H1 (cell line): ENCODE measurements around the gene COL19A1. TPM values are rescaled to one million over a fixed set of nuclear protein-coding genes. Genes with fewer than 3 reads are reported as not detected.

Experiments
- CTCF ChIA-PET: fragments of 300-600 bp; sonication (Branson Sonifier 250); formaldehyde crosslinking; loops from one replicate; lab custom pipeline; 2021; ENCODE audit not compliant: partially characterized antibody; lab: Charles Lee
- POLR2A ChIA-PET: fragments of 300-600 bp; sonication (Branson Sonifier 250); formaldehyde crosslinking; loops from one replicate; lab custom pipeline; 2021; ENCODE audit warnings: inconsistent platforms; ENCODE audit not compliant: partially characterized antibody; lab: Charles Lee
- DNase-seq, 2 experiments: peaks; one replicate each; pipeline versions ENCODE4 v3.0.0 to v3.0.0-alpha.2; 2010 to 2022; ENCODE audit warnings: low spot score in 2 of 2, low read depth in 1 of 2, mixed read lengths in 1 of 2
- FAIRE-seq: peaks from 2 replicates; lab custom pipeline; 2011; peaks lifted over from hg19 to GRCh38; lab: Jason Lieb, UNC
- H2AFZ ChIP-seq: 2 replicates; pipeline ENCODE4 v1.8.1; 2012; ENCODE audit warnings: low read length, inconsistent platforms
- H2AK5ac ChIP-seq: 2 replicates; pipeline ENCODE4 v1.6.1; 2013; ENCODE audit warnings: low read depth, low read length
- H2BK120ac ChIP-seq: replicated peaks from 2 replicates; pipeline ENCODE3; 2013; ENCODE audit warnings: low read depth, low read length, inconsistent platforms
- H2BK12ac ChIP-seq: 2 replicates; pipeline ENCODE4 v1.6.1; 2013; ENCODE audit warnings: low read depth, low read length
- H2BK15ac ChIP-seq: 2 replicates; pipeline ENCODE4 v1.6.1; 2013; ENCODE audit warnings: low read length
- H2BK20ac ChIP-seq: 2 replicates; pipeline ENCODE4 v1.6.1; 2013; ENCODE audit warnings: low read length
- H2BK5ac ChIP-seq: 2 replicates; pipeline ENCODE4 v1.6.1; 2013; ENCODE audit warnings: low read depth, low read length
- H3K14ac ChIP-seq: 2 replicates; pipeline ENCODE4 v1.6.1; 2013; ENCODE audit warnings: inconsistent platforms; ENCODE audit not compliant: insufficient read length
- H3K18ac ChIP-seq: 2 replicates; pipeline ENCODE4 v1.6.1; 2013; ENCODE audit warnings: low read length; ENCODE audit errors: extremely low read depth
- H3K23ac ChIP-seq: 2 replicates; pipeline ENCODE4 v1.6.1; 2013; ENCODE audit warnings: inconsistent platforms; ENCODE audit not compliant: insufficient read length
- H3K23me2 ChIP-seq: 2 replicates; pipeline ENCODE4 v1.6.1; 2013; ENCODE audit warnings: low read depth, low read length
- H3K27ac ChIP-seq: 2 replicates; pipeline ENCODE4 v1.6.1; 2011; ENCODE audit warnings: low read depth, low read length, inconsistent platforms
- H3K27me3 ChIP-seq, 4 experiments: replicated peaks in 1 of 4; 1 replicate in 1 of 4; 2 replicates in 3 of 4; pipeline versions ENCODE4 v1.6.1 to v1.8.1; 2011 to 2013; ENCODE audit warnings: low read length in 3 of 4, mild to moderate bottlenecking in 3 of 4, inconsistent platforms in 2 of 4, mixed read lengths in 2 of 4, moderate library complexity in 1 of 4; ENCODE audit not compliant: control insufficient read depth in 3 of 4, insufficient read depth in 3 of 4; ENCODE audit errors: extremely low read depth in 1 of 4
- H3K36me3 ChIP-seq, 4 experiments: 2 replicates each; pipeline versions ENCODE4 v1.6.1 to v1.8.1; 2011 to 2013; ENCODE audit warnings: mild to moderate bottlenecking in 4 of 4, low read length in 3 of 4, moderate library complexity in 2 of 4, control low read depth in 1 of 4, inconsistent platforms in 1 of 4; ENCODE audit not compliant: insufficient read depth in 4 of 4, control insufficient read depth in 2 of 4
- H3K4ac ChIP-seq: replicated peaks from 2 replicates; pipeline ENCODE3; 2013; ENCODE audit warnings: low read length, low read depth, mixed read lengths, inconsistent platforms; ENCODE audit not compliant: insufficient read length
- H3K4me1 ChIP-seq, 4 experiments: replicated peaks in 1 of 4; 1 replicate in 1 of 4; 2 replicates in 3 of 4; pipeline versions ENCODE4 v1.6.1 to v1.8.1; 2011 to 2013; ENCODE audit warnings: low read length in 3 of 4, inconsistent platforms in 2 of 4, mixed read lengths in 1 of 4; ENCODE audit not compliant: insufficient read depth in 4 of 4, control insufficient read depth in 3 of 4
- H3K4me2 ChIP-seq, 2 experiments: 2 replicates each; pipeline versions ENCODE4 v1.6.1 to v1.8.1; 2011 to 2013; ENCODE audit warnings: low read depth in 2 of 2, low read length in 2 of 2, control low read depth in 1 of 2, inconsistent platforms in 1 of 2, mild to moderate bottlenecking in 1 of 2; ENCODE audit not compliant: insufficient read depth in 1 of 2
- H3K4me3 ChIP-seq, 4 experiments: fragments of 200-600, 300-600 bp in 1 of 4; sonication (generic), shearing (Covaris generic), sonication (Bioruptor Twin) in 1 of 4; 2 replicates each; pipeline versions ENCODE4 v1.5.1 to v1.8.1; 2011 to 2016; ENCODE audit warnings: low read length in 4 of 4, low read depth in 3 of 4, control low read depth in 2 of 4, inconsistent platforms in 2 of 4, mild to moderate bottlenecking in 2 of 4, mixed read lengths in 1 of 4, moderate library complexity in 1 of 4; ENCODE audit not compliant: insufficient read depth in 2 of 4; ENCODE audit errors: extremely low read depth in 1 of 4
- H3K56ac ChIP-seq: replicated peaks from 2 replicates; pipeline ENCODE3; 2013; ENCODE audit warnings: low read depth, mild to moderate bottlenecking, mixed read lengths, low read length, inconsistent platforms; ENCODE audit not compliant: insufficient read length
- H3K79me1 ChIP-seq: 2 replicates; pipeline ENCODE4 v1.6.1; 2013; ENCODE audit warnings: low read depth, low read length, control low read depth
- H3K79me2 ChIP-seq, 2 experiments: 2 replicates each; pipeline versions ENCODE4 v1.6.1 to v1.8.1; 2012 to 2013; ENCODE audit warnings: low read length in 2 of 2, mild to moderate bottlenecking in 2 of 2, inconsistent platforms in 1 of 2; ENCODE audit not compliant: insufficient read depth in 2 of 2, control insufficient read depth in 1 of 2
- H3K9ac ChIP-seq, 4 experiments: replicated peaks in 1 of 4; 1 replicate in 1 of 4; 2 replicates in 3 of 4; pipeline versions ENCODE4 v1.6.1 to v1.8.1; 2011 to 2013; ENCODE audit warnings: low read depth in 3 of 4, low read length in 3 of 4, control low read depth in 2 of 4, mild to moderate bottlenecking in 2 of 4, moderate library complexity in 2 of 4, inconsistent platforms in 1 of 4; ENCODE audit errors: extremely low read depth in 1 of 4
- H3K9me3 ChIP-seq, 2 experiments: 2 replicates each; pipeline versions ENCODE4 v1.6.1 to v1.8.1; 2012 to 2013; ENCODE audit warnings: mild to moderate bottlenecking in 2 of 2, moderate library complexity in 2 of 2, control low read depth in 1 of 2, inconsistent platforms in 1 of 2, low read depth in 1 of 2, low read length in 1 of 2, mixed read lengths in 1 of 2; ENCODE audit not compliant: insufficient read depth in 2 of 2
- H4K20me1 ChIP-seq, 2 experiments: replicated peaks in 1 of 2; 2 replicates each; pipeline versions ENCODE3 to v1.8.1; 2011 to 2013; ENCODE audit warnings: inconsistent platforms in 2 of 2, low read length in 2 of 2, mild to moderate bottlenecking in 1 of 2; ENCODE audit not compliant: insufficient read depth in 2 of 2, control insufficient read depth in 1 of 2
- H4K5ac ChIP-seq: 2 replicates; pipeline ENCODE4 v1.6.1; 2013; ENCODE audit warnings: low read length, low read depth, mixed read lengths, inconsistent platforms; ENCODE audit not compliant: insufficient read length
- H4K8ac ChIP-seq: 2 replicates; pipeline ENCODE4 v1.8.0; 2013; ENCODE audit warnings: mild to moderate bottlenecking, moderate library complexity, low read length, inconsistent platforms; ENCODE audit not compliant: insufficient read depth; ENCODE audit errors: extremely low read depth
- H4K91ac ChIP-seq: replicated peaks from 2 replicates; pipeline ENCODE3; 2013; ENCODE audit warnings: low read length, mixed read lengths, inconsistent platforms; ENCODE audit not compliant: insufficient read length
- ATF3 ChIP-seq: IDR thresholded peaks from 2 replicates; pipeline ENCODE4 v1.6.1; 2011; ENCODE audit warnings: low read depth, mild to moderate bottlenecking, low read length; ENCODE audit not compliant: insufficient read depth
- BACH1 ChIP-seq: IDR thresholded peaks from 2 replicates; pipeline ENCODE4 v1.6.1; 2012; ENCODE audit warnings: low read length, improper control_type of control experiment
- BRCA1 ChIP-seq: IDR thresholded peaks from 2 replicates; pipeline ENCODE4 v1.6.1; 2012; ENCODE audit warnings: low read depth, low read length, improper control_type of control experiment
- CHD1 ChIP-seq: IDR thresholded peaks from 2 replicates; pipeline ENCODE4 v1.6.1; 2012; ENCODE audit warnings: low read depth, low read length, improper control_type of control experiment
- CREB1 ChIP-seq: IDR thresholded peaks from 2 replicates; pipeline ENCODE4 v1.6.1; 2012; ENCODE audit warnings: inconsistent platforms
- EGR1 ChIP-seq: IDR thresholded peaks from 2 replicates; pipeline ENCODE4 v1.6.1; 2011; ENCODE audit warnings: low read depth, low read length, borderline replicate concordance
- GTF2F1 ChIP-seq: IDR thresholded peaks from 2 replicates; pipeline ENCODE4 v1.6.1; 2012; ENCODE audit warnings: low read depth, low read length, improper control_type of control experiment, borderline replicate concordance
- HDAC6 ChIP-seq: IDR thresholded peaks from one replicate; pipeline ENCODE4 v1.7.1; 2012; ENCODE audit warnings: low read depth, mild to moderate bottlenecking, inconsistent platforms, low read length, moderate library complexity
- MAFK ChIP-seq: IDR thresholded peaks from 2 replicates; pipeline ENCODE4 v1.6.1; 2012; ENCODE audit warnings: low read depth, mild to moderate bottlenecking, improper control_type of control experiment, low read length
- POLR2A ChIP-seq, 2 experiments: IDR thresholded peaks; 1 replicate in 1 of 2; 2 replicates in 1 of 2; pipeline ENCODE4 v1.6.1; 2011; ENCODE audit warnings: low read depth in 2 of 2, low read length in 2 of 2, mild to moderate bottlenecking in 2 of 2; ENCODE audit errors: control extremely low read depth in 1 of 2
- POU5F1 ChIP-seq: IDR thresholded peaks from 2 replicates; pipeline ENCODE4 v1.6.1; 2011; ENCODE audit warnings: low read depth, mild to moderate bottlenecking, low read length, moderate library complexity
- RFX5 ChIP-seq: IDR thresholded peaks from 2 replicates; pipeline ENCODE4 v1.6.1; 2011; ENCODE audit warnings: low read depth, low read length, improper control_type of control experiment, borderline replicate concordance
- SP4 ChIP-seq: IDR thresholded peaks from 2 replicates; pipeline ENCODE4 v1.6.1; 2012; ENCODE audit warnings: low read length, inconsistent platforms
- SRF ChIP-seq: IDR thresholded peaks from 2 replicates; pipeline ENCODE4 v1.6.1; 2011; ENCODE audit warnings: mild to moderate bottlenecking, low read depth, low read length, moderate library complexity
- SUZ12 ChIP-seq: fragments of 200-600 bp; sonication (generic); IDR thresholded peaks from 2 replicates; pipeline ENCODE4 v1.6.1; 2012; ENCODE audit warnings: mild to moderate bottlenecking, inconsistent platforms, low read length, moderate library complexity, mixed read lengths
- TCF12 ChIP-seq: IDR thresholded peaks from 2 replicates; pipeline ENCODE4 v1.6.1; 2011; ENCODE audit warnings: low read depth, mild to moderate bottlenecking, low read length
- ZNF274 ChIP-seq: IDR thresholded peaks from 2 replicates; pipeline ENCODE4 v1.7.0; 2012; ENCODE audit warnings: low read length, borderline replicate concordance; ENCODE audit errors: extremely low read depth
- WGBS, 2 experiments: shearing (Covaris generic) in 1 of 2; methylation state at CpG; one replicate each; pipeline versions ENCODE4 v1.1.6 to v1.1.7; 2013 to 2015; ENCODE audit warnings: low lambda C conversion rate in 2 of 2, mixed read lengths in 2 of 2, inconsistent platforms in 1 of 2, low coverage in 1 of 2, missing lambda C conversion rate in 1 of 2; ENCODE audit not compliant: insufficient replicate concordance in 2 of 2, insufficient coverage in 1 of 2, insufficient read length in 1 of 2; ENCODE audit errors: extremely low coverage in 1 of 2, missing lambda C conversion rate in 1 of 2; 5-methylcytosine and 5-hydroxymethylcytosine counted together
- polyA plus RNA-seq, 7 experiments: library from polyadenylated mRNA; depleted of rRNA in 3 of 7; stranded (reverse) in 5 of 7; unstranded in 2 of 7; fragments of >200 nt in 5 of 7; fragments of 200-250 nt in 2 of 7; gene quantifications; 1 replicate in 5 of 7; 2 replicates in 1 of 7; 4 replicates in 1 of 7; pipeline versions ENCODE4 v1.2.1 to v1.2.3, GENCODE V29; 2011 to 2013; ENCODE audit warnings: missing spikeins in 2 of 7, mixed read lengths in 2 of 7
- total RNA-seq: library from RNA; stranded (reverse); fragmentation: NEBNext Ultra II Directional; extraction: Animal tissue kit (Norgen Biotek cat#: 25700); gene quantifications from 2 replicates; pipeline ENCODE4 v1.2.1, GENCODE V29; 2021

COL19A1 gene
- total and polyA plus RNA-seq, 2 of the 8 experiments (the other 6 are each of a cell fraction or from before 2014, with no cell fraction given): not detected

GRCh38 chr6:70163795-70164194 is 297.4 kb downstream of the COL19A1 start:
- ChIA-PET CTCF (interaction anchor here (1.1 to 1.4 kb wide), 2 partner anchors 56 to 61 kb away, joined by 3 to 4 read pairs; no protein-coding TSS in a partner anchor), POLR2A (no interaction called here)
- Histone ChIP-seq H3K18ac (no peak overlapping the region), H2AK5ac (no peak overlapping the region), H3K23me2 (no peaks in the 10 kb centered on the region), H2BK15ac (no peak overlapping the region), H3K27me3 (no peaks in the 10 kb centered on the region), H3K4ac (no peak overlapping the region), H4K8ac (no peak overlapping the region), H2AFZ (no peak overlapping the region), H3K56ac (no peak overlapping the region), H2BK12ac (no peak overlapping the region), H3K4me3 (no peak overlapping the region), H3K36me3 (no peaks in the 10 kb centered on the region), H3K27ac (no peak overlapping the region), H3K14ac (no peak overlapping the region), H3K79me1 (no peaks in the 10 kb centered on the region), H2BK20ac (no peak overlapping the region), H3K79me2 (no peaks in the 10 kb centered on the region), H4K91ac (no peak overlapping the region), H3K9ac (no peak overlapping the region), H2BK120ac (no peak overlapping the region), H2BK5ac (no peak overlapping the region), H4K20me1 (peaks cover 0 to 1% of the 10 kb centered on the region in 2 experiments), H4K5ac (no peak overlapping the region), H3K4me2 (no peak overlapping the region), H3K9me3 (no peaks in the 10 kb centered on the region), H3K23ac (no peak overlapping the region), H3K4me1 (no peaks in the 10 kb centered on the region)
- WGBS, 2 experiments: 95% methylated on average over 3 of the region's 3 CpGs; no CpG with 5 or more reads in 1 of the 2 experiments
- DNase-seq (no peak), FAIRE-seq (no peak)
- TF ChIP-seq BACH1 (no peak), SRF (no peak), POU5F1 (no peak), SP4 (no peak), ATF3 (no peak), TCF12 (no peak), MAFK (no peak), HDAC6 (no peak), RFX5 (no peak), ZNF274 (no peak), CREB1 (no peak), BRCA1 (no peak), CHD1 (no peak), GTF2F1 (no peak), POLR2A (IDR thresholded peaks at IDR 0.05; ENCODE audit: control extremely low read depth in 1 of 2, low read depth in 2 of 2, low read length in 2 of 2) (no peak), SUZ12 (no peak), EGR1 (no peak)
